H1 (cell line): ENCODE measurements around the gene RIPOR2. TPM values are rescaled to one million over a fixed set of nuclear protein-coding genes. Genes with fewer than 3 reads are reported as not detected.

Experiments
- CBX8 ChIP-seq: fragments of 300-800, 300-1000 bp; sonication (generic); IDR thresholded peaks from 2 replicates; pipeline ENCODE4 v1.7.1; 2016; ENCODE audit warnings: low read depth, low read length, borderline replicate concordance
- CHD7 ChIP-seq: fragments of 300-600 bp; sonication (generic); IDR thresholded peaks from 2 replicates; pipeline ENCODE4 v1.7.1; 2012; ENCODE audit warnings: low read length, moderate library complexity, mild to moderate bottlenecking, inconsistent platforms; ENCODE audit not compliant: insufficient replicate concordance
- EP300 ChIP-seq, 2 experiments: IDR thresholded peaks; 1 replicate in 1 of 2; 2 replicates in 1 of 2; pipeline ENCODE4 v1.6.1; 2011 to 2012; ENCODE audit warnings: low read depth in 2 of 2, low read length in 2 of 2, mild to moderate bottlenecking in 2 of 2, borderline replicate concordance in 1 of 2, inconsistent platforms in 1 of 2, moderate library complexity in 1 of 2
- MAFK ChIP-seq: IDR thresholded peaks from 2 replicates; pipeline ENCODE4 v1.6.1; 2012; ENCODE audit warnings: low read depth, mild to moderate bottlenecking, improper control_type of control experiment, low read length
- RFX5 ChIP-seq: IDR thresholded peaks from 2 replicates; pipeline ENCODE4 v1.6.1; 2011; ENCODE audit warnings: low read depth, low read length, improper control_type of control experiment, borderline replicate concordance
- SIRT6 ChIP-seq: IDR thresholded peaks from one replicate; pipeline ENCODE4 v1.7.1; 2012; ENCODE audit warnings: low read length, inconsistent platforms
- SRF ChIP-seq: IDR thresholded peaks from 2 replicates; pipeline ENCODE4 v1.6.1; 2011; ENCODE audit warnings: mild to moderate bottlenecking, low read depth, low read length, moderate library complexity
- TCF12 ChIP-seq: IDR thresholded peaks from 2 replicates; pipeline ENCODE4 v1.6.1; 2011; ENCODE audit warnings: low read depth, mild to moderate bottlenecking, low read length
- polyA plus RNA-seq, 7 experiments: library from polyadenylated mRNA; depleted of rRNA in 3 of 7; stranded (reverse) in 5 of 7; unstranded in 2 of 7; fragments of >200 nt in 5 of 7; fragments of 200-250 nt in 2 of 7; gene quantifications; 1 replicate in 5 of 7; 2 replicates in 1 of 7; 4 replicates in 1 of 7; pipeline versions ENCODE4 v1.2.1 to v1.2.3, GENCODE V29; 2011 to 2013; ENCODE audit warnings: missing spikeins in 2 of 7, mixed read lengths in 2 of 7
- total RNA-seq: library from RNA; stranded (reverse); fragmentation: NEBNext Ultra II Directional; extraction: Animal tissue kit (Norgen Biotek cat#: 25700); gene quantifications from 2 replicates; pipeline ENCODE4 v1.2.1, GENCODE V29; 2021
- TF ChIP-seq, protein P1 (sequence below), 3 experiments: IDR thresholded peaks; 1 replicate in 2 of 3; 2 replicates in 1 of 3; pipeline versions ENCODE4 v1.5.1 to v1.6.1; 2011; ENCODE audit warnings: low read length in 3 of 3, mild to moderate bottlenecking in 3 of 3, inconsistent platforms in 2 of 3, low read depth in 1 of 3, moderate library complexity in 1 of 3; ENCODE audit not compliant: insufficient read depth in 1 of 3; ENCODE audit errors: control extremely low read depth in 1 of 3

Gene RIPOR2
- total and polyA plus RNA-seq, 2 of the 8 experiments (the other 6 are each of a cell fraction or from before 2014, with no cell fraction given) = 16.7 to 45.6 TPM

GRCh38 chr6:24845578-24845977, 90.2 kb downstream of the RIPOR2 start (continued):
- no peak for TF ChIP-seq CHD7
- no peak for TF ChIP-seq SIRT6
- TF ChIP-seq RFX5 = no peak
- no peak for TF ChIP-seq TCF12
- no peak for TF ChIP-seq MAFK
- TF ChIP-seq CBX8 = no peak
- TF ChIP-seq SRF = no peak
- TF ChIP-seq, protein P1, sequence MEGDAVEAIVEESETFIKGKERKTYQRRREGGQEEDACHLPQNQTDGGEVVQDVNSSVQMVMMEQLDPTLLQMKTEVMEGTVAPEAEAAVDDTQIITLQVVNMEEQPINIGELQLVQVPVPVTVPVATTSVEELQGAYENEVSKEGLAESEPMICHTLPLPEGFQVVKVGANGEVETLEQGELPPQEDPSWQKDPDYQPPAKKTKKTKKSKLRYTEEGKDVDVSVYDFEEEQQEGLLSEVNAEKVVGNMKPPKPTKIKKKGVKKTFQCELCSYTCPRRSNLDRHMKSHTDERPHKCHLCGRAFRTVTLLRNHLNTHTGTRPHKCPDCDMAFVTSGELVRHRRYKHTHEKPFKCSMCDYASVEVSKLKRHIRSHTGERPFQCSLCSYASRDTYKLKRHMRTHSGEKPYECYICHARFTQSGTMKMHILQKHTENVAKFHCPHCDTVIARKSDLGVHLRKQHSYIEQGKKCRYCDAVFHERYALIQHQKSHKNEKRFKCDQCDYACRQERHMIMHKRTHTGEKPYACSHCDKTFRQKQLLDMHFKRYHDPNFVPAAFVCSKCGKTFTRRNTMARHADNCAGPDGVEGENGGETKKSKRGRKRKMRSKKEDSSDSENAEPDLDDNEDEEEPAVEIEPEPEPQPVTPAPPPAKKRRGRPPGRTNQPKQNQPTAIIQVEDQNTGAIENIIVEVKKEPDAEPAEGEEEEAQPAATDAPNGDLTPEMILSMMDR (IDR thresholded peaks at IDR 0.05; ENCODE audit: control extremely low read depth in 1 of 3, insufficient read depth in 1 of 3, low read depth in 1 of 3, low read length in 3 of 3) = no peak
- no peak for TF ChIP-seq EP300 (IDR thresholded peaks at IDR 0.05; ENCODE audit: borderline replicate concordance in 1 of 2, low read depth in 2 of 2, low read length in 2 of 2)
